Right atrium auricular region (tissue), 2 donors: Measurements from ENCODE around the gene GATAD2B. TPM values are rescaled to one million over a fixed set of nuclear protein-coding genes. Genes with fewer than 3 reads are reported as not detected.

ENCODE experiments used
- DNase-seq: peaks from one replicate; pipeline ENCODE4 v3.0.0-alpha.2; 2019; ENCODE audit warnings: low spot score
- H3K27ac ChIP-seq, 2 donors: fragments of 200-600 bp; sonication (generic); 1 replicate in 1 of 2; 2 replicates in 1 of 2; pipeline ENCODE4 v1.5.1; 2016 to 2019
- H3K27me3 ChIP-seq, 2 donors: fragments of 200-600 bp; sonication (generic); one replicate each; pipeline versions ENCODE4 v1.5.1 to v1.6.0; 2017 to 2019
- H3K36me3 ChIP-seq: fragments of 200-600 bp; sonication (generic); one replicate; pipeline ENCODE4 v1.5.1; 2016
- H3K4me1 ChIP-seq, 2 donors: fragments of 200-600 bp; sonication (generic); one replicate each; pipeline versions ENCODE4 v1.5.1 to v1.6.0; 2017 to 2019
- H3K4me3 ChIP-seq, 2 donors: fragments of 200-600 bp; sonication (generic); 1 replicate in 1 of 2; 2 replicates in 1 of 2; pipeline ENCODE4 v1.5.1; 2017 to 2019; ENCODE audit warnings: mild to moderate bottlenecking in 1 of 2, moderate library complexity in 1 of 2
- H3K9me3 ChIP-seq, 2 donors: fragments of 200-600 bp; sonication (generic); one replicate each; pipeline ENCODE4 v1.5.1; 2019
- total RNA-seq, 2 donors: library from RNA; depleted of rRNA; stranded (reverse); fragments of >200 nt; gene quantifications; one replicate each; pipeline ENCODE4 v1.1.0, GENCODE V29; 2016
- TF ChIP-seq, protein P1 (sequence below), 2 donors: fragments of 200-600 bp; sonication (generic); IDR thresholded peaks; one replicate each; pipeline ENCODE4 v1.5.1; 2019; ENCODE audit warnings: antibody characterized with exemption in 2 of 2

GATAD2B gene
- total RNA-seq, 2 donors from 2014 or later: 18.7 to 32.7 TPM

GRCh38 chr1:153877112-153877511 lies 45.7 kb downstream of the GATAD2B start:
- Histone ChIP-seq H3K4me1 (peaks cover 0 to 18% of the 10 kb centered on the region in 2 donors), H3K27me3 (no peaks in the 10 kb centered on the region), H3K4me3 (no peak overlapping the region), H3K9me3 (no peaks in the 10 kb centered on the region), H3K36me3 (no peaks in the 10 kb centered on the region), H3K27ac (no peak overlapping the region)
- TF ChIP-seq, protein P1, sequence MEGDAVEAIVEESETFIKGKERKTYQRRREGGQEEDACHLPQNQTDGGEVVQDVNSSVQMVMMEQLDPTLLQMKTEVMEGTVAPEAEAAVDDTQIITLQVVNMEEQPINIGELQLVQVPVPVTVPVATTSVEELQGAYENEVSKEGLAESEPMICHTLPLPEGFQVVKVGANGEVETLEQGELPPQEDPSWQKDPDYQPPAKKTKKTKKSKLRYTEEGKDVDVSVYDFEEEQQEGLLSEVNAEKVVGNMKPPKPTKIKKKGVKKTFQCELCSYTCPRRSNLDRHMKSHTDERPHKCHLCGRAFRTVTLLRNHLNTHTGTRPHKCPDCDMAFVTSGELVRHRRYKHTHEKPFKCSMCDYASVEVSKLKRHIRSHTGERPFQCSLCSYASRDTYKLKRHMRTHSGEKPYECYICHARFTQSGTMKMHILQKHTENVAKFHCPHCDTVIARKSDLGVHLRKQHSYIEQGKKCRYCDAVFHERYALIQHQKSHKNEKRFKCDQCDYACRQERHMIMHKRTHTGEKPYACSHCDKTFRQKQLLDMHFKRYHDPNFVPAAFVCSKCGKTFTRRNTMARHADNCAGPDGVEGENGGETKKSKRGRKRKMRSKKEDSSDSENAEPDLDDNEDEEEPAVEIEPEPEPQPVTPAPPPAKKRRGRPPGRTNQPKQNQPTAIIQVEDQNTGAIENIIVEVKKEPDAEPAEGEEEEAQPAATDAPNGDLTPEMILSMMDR (IDR thresholded peaks at IDR 0.05): no peak
- DNase-seq: no peak

- Histone ChIP-seq H3K4me1 (no peaks in the 10 kb centered on the region), H3K9me3 (no peaks in the 10 kb centered on the region), H3K36me3 (no peaks in the 10 kb centered on the region), H3K27me3 (no peaks in the 10 kb centered on the region), H3K27ac (no peak overlapping the region), H3K4me3 (no peak overlapping the region)
- no peak for DNase-seq
- TF ChIP-seq, protein P1 (IDR thresholded peaks at IDR 0.05): no peak
These were observed 49.8 kb downstream of the GATAD2B start for GRCh38 chr1:153872934-153873333.

GRCh38 chr1:153872331-153872730 lies 50.4 kb downstream of the GATAD2B start:
- DNase-seq: no peak
- H3K4me3 ChIP-seq: no peak overlapping the region
- H3K9me3 ChIP-seq: no peaks in the 10 kb centered on the region
- TF ChIP-seq, protein P1 (IDR thresholded peaks at IDR 0.05): no peak
- no peaks in the 10 kb centered on the region for H3K36me3 ChIP-seq
- no peak overlapping the region for H3K27ac ChIP-seq
- H3K27me3 ChIP-seq: no peaks in the 10 kb centered on the region
- no peaks in the 10 kb centered on the region for H3K4me1 ChIP-seq

DNA sequence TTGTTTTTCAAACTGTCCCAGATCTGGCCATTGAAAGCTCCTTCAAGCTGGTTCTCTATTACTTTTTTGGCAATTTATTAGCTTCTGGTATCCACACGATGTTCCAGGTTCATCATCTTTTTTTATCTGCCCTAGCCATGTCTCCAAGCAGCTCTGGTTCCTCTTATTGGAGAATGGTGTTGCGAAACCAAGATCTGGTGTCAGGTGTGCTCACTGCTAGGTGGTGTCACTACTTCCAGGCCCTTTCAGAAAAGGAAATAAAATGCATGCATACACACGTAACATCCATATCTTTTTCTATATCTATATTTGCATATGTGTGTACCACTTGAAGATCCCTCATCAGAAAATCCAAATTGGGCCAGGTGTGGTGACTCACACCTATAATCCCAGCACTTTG lies 53.3 kb downstream of the GATAD2B start:
- Histone ChIP-seq H3K4me3 (no peak overlapping the region), H3K36me3 (no peaks in the 10 kb centered on the region), H3K27me3 (no peaks in the 10 kb centered on the region), H3K9me3 (no peaks in the 10 kb centered on the region), H3K4me1 (peaks cover 0 to 5% of the 10 kb centered on the region in 2 donors), H3K27ac (no peak overlapping the region)
- TF ChIP-seq, protein P1 (IDR thresholded peaks at IDR 0.05): no peak
- DNase-seq: no peak

DNA sequence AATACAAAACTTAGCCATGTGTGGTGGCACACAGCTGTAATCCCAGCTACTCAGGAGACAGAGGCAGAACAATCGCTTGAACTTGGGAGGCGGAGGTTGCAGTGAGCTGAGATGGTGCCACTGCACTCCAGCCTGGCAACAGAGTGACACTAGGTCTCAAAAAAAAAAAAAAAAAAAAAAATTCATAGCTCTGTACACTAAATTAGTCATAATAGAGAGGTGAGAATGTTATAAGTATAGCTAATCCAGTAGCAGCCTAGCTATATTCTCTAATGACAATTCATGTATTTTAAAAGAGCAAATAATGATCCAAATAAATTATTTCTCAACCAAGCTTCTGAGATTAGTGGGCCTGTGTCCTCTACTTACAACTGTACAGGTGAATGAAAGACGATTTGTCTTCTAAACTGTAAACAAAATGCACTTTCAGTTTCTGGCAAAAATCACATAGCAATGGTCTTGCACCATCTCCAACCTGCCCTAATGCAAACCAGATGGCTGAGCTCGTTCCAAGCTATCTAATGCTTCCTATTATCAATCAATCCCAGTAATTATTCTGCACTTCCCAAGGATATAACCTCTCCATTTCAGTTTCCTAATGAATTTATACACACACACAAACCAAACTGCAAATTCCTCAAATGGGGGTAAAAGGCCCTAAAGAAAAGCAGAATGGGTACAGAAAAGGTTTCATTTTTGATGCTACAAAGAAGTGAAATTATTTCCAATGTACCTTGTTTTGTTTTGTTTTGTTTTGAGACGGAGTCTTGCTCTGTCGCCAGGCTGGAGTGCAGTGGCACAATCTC lies 56.5 kb downstream of the GATAD2B start:
- H3K9me3 ChIP-seq: no peaks in the 10 kb centered on the region
- H3K4me3 ChIP-seq: no peak overlapping the region
- H3K4me1 ChIP-seq: peaks cover 0 to 5% of the 10 kb centered on the region in 2 donors
- H3K27ac ChIP-seq: no peak overlapping the region
- no peaks in the 10 kb centered on the region for H3K36me3 ChIP-seq
- no peak for DNase-seq
- H3K27me3 ChIP-seq: no peaks in the 10 kb centered on the region
- TF ChIP-seq, protein P1 (IDR thresholded peaks at IDR 0.05): no peak

DNA sequence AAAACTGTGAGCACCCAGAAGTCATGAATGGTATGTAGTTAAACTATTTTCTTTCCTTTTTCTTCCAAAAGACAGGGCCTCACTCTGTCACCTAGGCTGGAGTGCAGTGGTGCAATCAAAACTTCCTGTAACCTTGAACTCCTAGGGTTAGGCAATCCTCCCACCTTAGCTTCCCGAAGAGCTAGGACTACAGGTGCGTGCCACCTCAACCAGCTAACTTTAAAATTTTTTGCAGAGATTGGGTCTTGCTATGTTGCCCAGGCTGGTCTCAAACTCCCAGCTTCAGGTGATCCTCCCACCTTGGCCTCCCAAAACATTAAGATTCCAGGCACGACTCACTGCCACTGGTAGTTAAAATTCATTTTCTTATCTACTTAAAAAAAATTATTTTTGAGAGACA lies 62.5 kb downstream of the GATAD2B start:
- Histone ChIP-seq H3K36me3 (peaks cover 5% of the 10 kb centered on the region), H3K27me3 (no peaks in the 10 kb centered on the region), H3K27ac (no peak overlapping the region), H3K9me3 (no peaks in the 10 kb centered on the region), H3K4me1 (no peaks in the 10 kb centered on the region), H3K4me3 (no peak overlapping the region)
- TF ChIP-seq, protein P1 (IDR thresholded peaks at IDR 0.05): no peak
- no peak for DNase-seq
